Tibial artery (tissue), 4 donors: ENCODE data around the gene SECISBP2.
"Not testable (repeated sequence)": the region's sequence is repeated elsewhere in the genome, so short reads cannot be mapped to it uniquely, and the experiment has no call there.

Source experiments
- DNase-seq, 2 donors: peaks; one replicate each; pipeline ENCODE4 v3.0.0-alpha.2; 2019
- H3K27ac ChIP-seq, 2 donors: fragments of 200-600 bp; sonication (generic) in 1 of 2; 1 replicate in 1 of 2; 2 replicates in 1 of 2; pipeline ENCODE4 v1.5.1; 2018 to 2019; ENCODE audit warnings: mild to moderate bottlenecking in 1 of 2
- H3K27me3 ChIP-seq, 2 donors: fragments of 200-600 bp; sonication (generic) in 1 of 2; one replicate each; pipeline versions ENCODE4 v1.5.1 to v1.6.0; 2016 to 2019
- H3K36me3 ChIP-seq, 3 donors: fragments of 200-600 bp; sonication (generic) in 2 of 3; one replicate each; pipeline ENCODE4 v1.5.1; 2016 to 2019; ENCODE audit warnings: mild to moderate bottlenecking in 2 of 3
- H3K4me1 ChIP-seq, 4 donors: fragments of 200-600 bp; sonication (generic) in 2 of 4; 1 replicate in 3 of 4; 2 replicates in 1 of 4; pipeline ENCODE4 v1.5.1; 2016 to 2019
- H3K4me3 ChIP-seq, 2 donors: fragments of 200-600 bp; sonication (generic) in 1 of 2; 1 replicate in 1 of 2; 2 replicates in 1 of 2; pipeline ENCODE4 v1.5.1; 2018 to 2019; ENCODE audit warnings: mild to moderate bottlenecking in 2 of 2
- H3K9me3 ChIP-seq, 3 donors: fragments of 200-600 bp; sonication (generic) in 1 of 3; one replicate each; pipeline ENCODE4 v1.5.1; 2016 to 2019
- CTCF ChIP-seq, 2 experiments: fragments of 200-600 bp in 1 of 2; fragments of 450-650 bp in 1 of 2; IDR thresholded peaks; one replicate each; pipeline ENCODE4 v1.5.1; 2017 to 2019; ENCODE audit warnings: antibody characterized with exemption in 2 of 2, mild to moderate bottlenecking in 1 of 2, moderate library complexity in 1 of 2
- intact Hi-C: fragments of 100-400 bp; cut with DNase I; formaldehyde crosslinking; loops from one replicate; pipeline ENCODE4 v1.15.0; 2023; ENCODE audit warnings: low total_unique reads

Gene SECISBP2

GRCh38 chr9:89367726-89368437 lies 49.6 kb downstream of the SECISBP2 start:
- DNase-seq, result no peak
- Histone ChIP-seq H3K27me3 (no peaks in the 10 kb centered on the region), H3K9me3 (no peaks in the 10 kb centered on the region), H3K27ac (no peak overlapping the region), H3K4me3 (no peak overlapping the region), H3K36me3 (peaks cover 0 to 2% (median 0%) of the 10 kb centered on the region in 3 donors), H3K4me1 (no peaks in the 10 kb centered on the region)
- intact Hi-C loops, result no loop called here
- no peak for TF ChIP-seq CTCF (IDR thresholded peaks at IDR 0.05)

DNA sequence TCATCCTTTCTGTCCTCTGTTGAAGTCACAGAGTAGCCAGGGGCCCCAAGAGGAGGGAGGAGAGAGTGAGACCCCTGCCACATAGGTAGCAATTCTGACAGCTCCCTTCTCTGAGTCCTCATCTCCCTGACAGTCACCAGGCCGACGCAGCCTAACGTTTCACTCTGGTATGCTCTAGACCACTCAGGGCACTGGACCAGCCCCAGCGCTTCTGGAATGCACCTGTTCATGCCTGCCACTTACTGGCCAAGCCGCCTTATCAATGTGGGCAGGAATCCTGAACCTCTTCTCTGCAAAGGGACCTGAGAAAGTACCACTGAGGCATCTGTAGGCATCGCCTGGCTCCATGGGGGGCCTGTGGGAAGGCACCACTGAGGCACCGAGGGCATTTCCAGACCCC lies 50.2 kb downstream of the SECISBP2 start:
- Histone ChIP-seq H3K27ac (no peak overlapping the region), H3K27me3 (no peaks in the 10 kb centered on the region), H3K4me3 (no peak overlapping the region), H3K9me3 (no peaks in the 10 kb centered on the region), H3K36me3 (no peaks in the 10 kb centered on the region), H3K4me1 (no peaks in the 10 kb centered on the region)
- TF ChIP-seq CTCF (IDR thresholded peaks at IDR 0.05), result no peak
- no peak for DNase-seq
- intact Hi-C loops, result no loop called here

- Histone ChIP-seq H3K4me3 (no peak overlapping the region), H3K27me3 (no peaks in the 10 kb centered on the region), H3K27ac (no peak overlapping the region), H3K4me1 (no peaks in the 10 kb centered on the region), H3K9me3 (no peaks in the 10 kb centered on the region), H3K36me3 (no peaks in the 10 kb centered on the region)
- TF ChIP-seq CTCF (IDR thresholded peaks at IDR 0.05), result no peak
- intact Hi-C loops, result no loop called here
- DNase-seq, result no peak
Observed at GRCh38 chr9:89368978-89369377, 50.7 kb downstream of the SECISBP2 start.

GRCh38 chr9:89370593-89370992 lies 52.3 kb downstream of the SECISBP2 start:
- H3K4me1 ChIP-seq, result no peaks in the 10 kb centered on the region
- no peaks in the 10 kb centered on the region for H3K27me3 ChIP-seq
- no peaks in the 10 kb centered on the region for H3K36me3 ChIP-seq
- no peak for DNase-seq
- no peak for TF ChIP-seq CTCF (IDR thresholded peaks at IDR 0.05)
- H3K9me3 ChIP-seq, result no peaks in the 10 kb centered on the region
- H3K4me3 ChIP-seq, result no peak overlapping the region
- intact Hi-C loops, result loop anchor here (2.0 kb wide), 1 partner anchor 24 kb away; no protein-coding TSS in a partner anchor
- H3K27ac ChIP-seq, result no peak overlapping the region

GRCh38 chr9:89371791-89372190 lies 53.5 kb downstream of the SECISBP2 start:
- H3K27me3 ChIP-seq, H3K4me1 ChIP-seq, H3K27ac ChIP-seq, H3K36me3 ChIP-seq, H3K4me3 ChIP-seq, DNase-seq, H3K9me3 ChIP-seq: not testable (repeated sequence)
- intact Hi-C loops, result loop anchor here (2.0 kb wide), 1 partner anchor 23 kb away; no protein-coding TSS in a partner anchor

DNA sequence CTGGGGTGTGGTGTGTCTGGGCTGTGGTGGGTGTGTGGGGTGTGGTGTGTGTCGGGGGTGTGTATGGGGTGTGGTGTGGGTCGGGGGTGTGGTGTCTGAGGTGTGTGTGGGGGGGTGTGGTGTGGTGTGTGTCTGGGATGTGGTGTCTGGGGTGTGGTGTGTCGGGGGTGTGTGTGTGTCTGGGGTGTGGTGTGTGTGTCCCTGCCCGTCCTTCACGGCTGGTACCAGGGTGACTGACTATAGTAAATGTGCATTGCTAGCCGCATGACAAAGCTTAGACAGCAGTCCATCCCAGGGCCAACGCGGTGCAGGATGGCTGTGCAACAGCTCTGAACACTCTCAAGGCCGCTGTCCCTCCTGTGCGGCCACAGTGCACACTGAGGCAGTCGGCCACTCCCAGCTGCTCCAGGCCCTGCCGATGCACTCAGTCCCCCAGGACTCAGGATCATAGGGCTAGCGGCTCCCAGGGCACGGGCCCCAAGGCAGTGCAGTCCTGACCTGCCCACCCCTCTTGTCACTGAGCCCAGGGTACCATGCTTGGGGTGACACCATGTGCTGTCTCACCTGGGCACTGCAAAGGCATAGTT lies 54.0 kb downstream of the SECISBP2 start:
- no peak for TF ChIP-seq CTCF (IDR thresholded peaks at IDR 0.05)
- Histone ChIP-seq H3K4me1 (no peaks in the 10 kb centered on the region), H3K9me3 (no peaks in the 10 kb centered on the region), H3K36me3 (peaks cover 0 to 10% (median 5%) of the 10 kb centered on the region in 3 donors), H3K27me3 (no peaks in the 10 kb centered on the region), H3K4me3 (no peak overlapping the region), H3K27ac (no peak overlapping the region)
- intact Hi-C loops, result no loop called here
- no peak for DNase-seq
